H1 (cell line): ENCODE data around the gene TIMM22. TPM values are rescaled to one million over a fixed set of nuclear protein-coding genes. Genes with fewer than 3 reads are reported as not detected.
"Not testable (repeated sequence)": the region's sequence is repeated elsewhere in the genome, so short reads cannot be mapped to it uniquely, and the experiment has no call there.

Experiments used
- CTCF ChIA-PET: fragments of 300-600 bp; sonication (Branson Sonifier 250); formaldehyde crosslinking; loops from one replicate; lab custom pipeline; 2021; ENCODE audit not compliant: partially characterized antibody; lab: Charles Lee
- POLR2A ChIA-PET: fragments of 300-600 bp; sonication (Branson Sonifier 250); formaldehyde crosslinking; loops from one replicate; lab custom pipeline; 2021; ENCODE audit warnings: inconsistent platforms; ENCODE audit not compliant: partially characterized antibody; lab: Charles Lee
- DNase-seq, 2 experiments: peaks; one replicate each; pipeline versions ENCODE4 v3.0.0 to v3.0.0-alpha.2; 2010 to 2022; ENCODE audit warnings: low spot score in 2 of 2, low read depth in 1 of 2, mixed read lengths in 1 of 2
- FAIRE-seq: peaks from 2 replicates; lab custom pipeline; 2011; peaks lifted over from hg19 to GRCh38; lab: Jason Lieb, UNC
- H2AFZ ChIP-seq: 2 replicates; pipeline ENCODE4 v1.8.1; 2012; ENCODE audit warnings: low read length, inconsistent platforms
- H2AK5ac ChIP-seq: 2 replicates; pipeline ENCODE4 v1.6.1; 2013; ENCODE audit warnings: low read depth, low read length
- H2BK120ac ChIP-seq: replicated peaks from 2 replicates; pipeline ENCODE3; 2013; ENCODE audit warnings: low read depth, low read length, inconsistent platforms
- H2BK12ac ChIP-seq: 2 replicates; pipeline ENCODE4 v1.6.1; 2013; ENCODE audit warnings: low read depth, low read length
- H2BK15ac ChIP-seq: 2 replicates; pipeline ENCODE4 v1.6.1; 2013; ENCODE audit warnings: low read length
- H2BK20ac ChIP-seq: 2 replicates; pipeline ENCODE4 v1.6.1; 2013; ENCODE audit warnings: low read length
- H2BK5ac ChIP-seq: 2 replicates; pipeline ENCODE4 v1.6.1; 2013; ENCODE audit warnings: low read depth, low read length
- H3K14ac ChIP-seq: 2 replicates; pipeline ENCODE4 v1.6.1; 2013; ENCODE audit warnings: inconsistent platforms; ENCODE audit not compliant: insufficient read length
- H3K18ac ChIP-seq: 2 replicates; pipeline ENCODE4 v1.6.1; 2013; ENCODE audit warnings: low read length; ENCODE audit errors: extremely low read depth
- H3K23ac ChIP-seq: 2 replicates; pipeline ENCODE4 v1.6.1; 2013; ENCODE audit warnings: inconsistent platforms; ENCODE audit not compliant: insufficient read length
- H3K23me2 ChIP-seq: 2 replicates; pipeline ENCODE4 v1.6.1; 2013; ENCODE audit warnings: low read depth, low read length
- H3K27ac ChIP-seq: 2 replicates; pipeline ENCODE4 v1.6.1; 2011; ENCODE audit warnings: low read depth, low read length, inconsistent platforms
- H3K27me3 ChIP-seq, 4 experiments: replicated peaks in 1 of 4; 1 replicate in 1 of 4; 2 replicates in 3 of 4; pipeline versions ENCODE4 v1.6.1 to v1.8.1; 2011 to 2013; ENCODE audit warnings: low read length in 3 of 4, mild to moderate bottlenecking in 3 of 4, inconsistent platforms in 2 of 4, mixed read lengths in 2 of 4, moderate library complexity in 1 of 4; ENCODE audit not compliant: control insufficient read depth in 3 of 4, insufficient read depth in 3 of 4; ENCODE audit errors: extremely low read depth in 1 of 4
- H3K36me3 ChIP-seq, 4 experiments: 2 replicates each; pipeline versions ENCODE4 v1.6.1 to v1.8.1; 2011 to 2013; ENCODE audit warnings: mild to moderate bottlenecking in 4 of 4, low read length in 3 of 4, moderate library complexity in 2 of 4, control low read depth in 1 of 4, inconsistent platforms in 1 of 4; ENCODE audit not compliant: insufficient read depth in 4 of 4, control insufficient read depth in 2 of 4
- H3K4ac ChIP-seq: replicated peaks from 2 replicates; pipeline ENCODE3; 2013; ENCODE audit warnings: low read length, low read depth, mixed read lengths, inconsistent platforms; ENCODE audit not compliant: insufficient read length
- H3K4me1 ChIP-seq, 4 experiments: replicated peaks in 1 of 4; 1 replicate in 1 of 4; 2 replicates in 3 of 4; pipeline versions ENCODE4 v1.6.1 to v1.8.1; 2011 to 2013; ENCODE audit warnings: low read length in 3 of 4, inconsistent platforms in 2 of 4, mixed read lengths in 1 of 4; ENCODE audit not compliant: insufficient read depth in 4 of 4, control insufficient read depth in 3 of 4
- H3K4me2 ChIP-seq, 2 experiments: 2 replicates each; pipeline versions ENCODE4 v1.6.1 to v1.8.1; 2011 to 2013; ENCODE audit warnings: low read depth in 2 of 2, low read length in 2 of 2, control low read depth in 1 of 2, inconsistent platforms in 1 of 2, mild to moderate bottlenecking in 1 of 2; ENCODE audit not compliant: insufficient read depth in 1 of 2
- H3K4me3 ChIP-seq, 4 experiments: fragments of 200-600, 300-600 bp in 1 of 4; sonication (generic), shearing (Covaris generic), sonication (Bioruptor Twin) in 1 of 4; 2 replicates each; pipeline versions ENCODE4 v1.5.1 to v1.8.1; 2011 to 2016; ENCODE audit warnings: low read length in 4 of 4, low read depth in 3 of 4, control low read depth in 2 of 4, inconsistent platforms in 2 of 4, mild to moderate bottlenecking in 2 of 4, mixed read lengths in 1 of 4, moderate library complexity in 1 of 4; ENCODE audit not compliant: insufficient read depth in 2 of 4; ENCODE audit errors: extremely low read depth in 1 of 4
- H3K56ac ChIP-seq: replicated peaks from 2 replicates; pipeline ENCODE3; 2013; ENCODE audit warnings: low read depth, mild to moderate bottlenecking, mixed read lengths, low read length, inconsistent platforms; ENCODE audit not compliant: insufficient read length
- H3K79me1 ChIP-seq: 2 replicates; pipeline ENCODE4 v1.6.1; 2013; ENCODE audit warnings: low read depth, low read length, control low read depth
- H3K79me2 ChIP-seq, 2 experiments: 2 replicates each; pipeline versions ENCODE4 v1.6.1 to v1.8.1; 2012 to 2013; ENCODE audit warnings: low read length in 2 of 2, mild to moderate bottlenecking in 2 of 2, inconsistent platforms in 1 of 2; ENCODE audit not compliant: insufficient read depth in 2 of 2, control insufficient read depth in 1 of 2
- H3K9ac ChIP-seq, 4 experiments: replicated peaks in 1 of 4; 1 replicate in 1 of 4; 2 replicates in 3 of 4; pipeline versions ENCODE4 v1.6.1 to v1.8.1; 2011 to 2013; ENCODE audit warnings: low read depth in 3 of 4, low read length in 3 of 4, control low read depth in 2 of 4, mild to moderate bottlenecking in 2 of 4, moderate library complexity in 2 of 4, inconsistent platforms in 1 of 4; ENCODE audit errors: extremely low read depth in 1 of 4
- H3K9me3 ChIP-seq, 2 experiments: 2 replicates each; pipeline versions ENCODE4 v1.6.1 to v1.8.1; 2012 to 2013; ENCODE audit warnings: mild to moderate bottlenecking in 2 of 2, moderate library complexity in 2 of 2, control low read depth in 1 of 2, inconsistent platforms in 1 of 2, low read depth in 1 of 2, low read length in 1 of 2, mixed read lengths in 1 of 2; ENCODE audit not compliant: insufficient read depth in 2 of 2
- H4K20me1 ChIP-seq, 2 experiments: replicated peaks in 1 of 2; 2 replicates each; pipeline versions ENCODE3 to v1.8.1; 2011 to 2013; ENCODE audit warnings: inconsistent platforms in 2 of 2, low read length in 2 of 2, mild to moderate bottlenecking in 1 of 2; ENCODE audit not compliant: insufficient read depth in 2 of 2, control insufficient read depth in 1 of 2
- H4K5ac ChIP-seq: 2 replicates; pipeline ENCODE4 v1.6.1; 2013; ENCODE audit warnings: low read length, low read depth, mixed read lengths, inconsistent platforms; ENCODE audit not compliant: insufficient read length
- H4K8ac ChIP-seq: 2 replicates; pipeline ENCODE4 v1.8.0; 2013; ENCODE audit warnings: mild to moderate bottlenecking, moderate library complexity, low read length, inconsistent platforms; ENCODE audit not compliant: insufficient read depth; ENCODE audit errors: extremely low read depth
- H4K91ac ChIP-seq: replicated peaks from 2 replicates; pipeline ENCODE3; 2013; ENCODE audit warnings: low read length, mixed read lengths, inconsistent platforms; ENCODE audit not compliant: insufficient read length
- WGBS, 2 experiments: shearing (Covaris generic) in 1 of 2; methylation state at CpG; one replicate each; pipeline versions ENCODE4 v1.1.6 to v1.1.7; 2013 to 2015; ENCODE audit warnings: low lambda C conversion rate in 2 of 2, mixed read lengths in 2 of 2, inconsistent platforms in 1 of 2, low coverage in 1 of 2, missing lambda C conversion rate in 1 of 2; ENCODE audit not compliant: insufficient replicate concordance in 2 of 2, insufficient coverage in 1 of 2, insufficient read length in 1 of 2; ENCODE audit errors: extremely low coverage in 1 of 2, missing lambda C conversion rate in 1 of 2; 5-methylcytosine and 5-hydroxymethylcytosine counted together
- polyA plus RNA-seq, 7 experiments: library from polyadenylated mRNA; depleted of rRNA in 3 of 7; stranded (reverse) in 5 of 7; unstranded in 2 of 7; fragments of >200 nt in 5 of 7; fragments of 200-250 nt in 2 of 7; gene quantifications; 1 replicate in 5 of 7; 2 replicates in 1 of 7; 4 replicates in 1 of 7; pipeline versions ENCODE4 v1.2.1 to v1.2.3, GENCODE V29; 2011 to 2013; ENCODE audit warnings: missing spikeins in 2 of 7, mixed read lengths in 2 of 7
- total RNA-seq: library from RNA; stranded (reverse); fragmentation: NEBNext Ultra II Directional; extraction: Animal tissue kit (Norgen Biotek cat#: 25700); gene quantifications from 2 replicates; pipeline ENCODE4 v1.2.1, GENCODE V29; 2021

Gene TIMM22
- total and polyA plus RNA-seq, 2 of the 8 experiments (the other 6 are each of a cell fraction or from before 2014, with no cell fraction given): 13.8 to 17.4 TPM

GRCh38 chr17:1044387-1045009 is 47.6 kb downstream of the TIMM22 start:
- not testable (repeated sequence) for H4K8ac ChIP-seq, H3K9me3 ChIP-seq, H3K14ac ChIP-seq, H3K4me2 ChIP-seq, H4K5ac ChIP-seq, FAIRE-seq, H3K18ac ChIP-seq, H2BK20ac ChIP-seq, H2AFZ ChIP-seq, H2AK5ac ChIP-seq, H4K91ac ChIP-seq, H2BK5ac ChIP-seq, H2BK120ac ChIP-seq, H3K56ac ChIP-seq, H3K79me2 ChIP-seq, H3K4me1 ChIP-seq, H3K4me3 ChIP-seq, H3K27ac ChIP-seq, H4K20me1 ChIP-seq, H3K4ac ChIP-seq, H3K23me2 ChIP-seq, DNase-seq, H2BK15ac ChIP-seq, H3K23ac ChIP-seq, H3K79me1 ChIP-seq, H3K36me3 ChIP-seq, H3K9ac ChIP-seq, H3K27me3 ChIP-seq, H2BK12ac ChIP-seq
- ChIA-PET CTCF (interaction anchor here (0.6 to 3.1 kb wide), 7 partner anchors 10 to 1112 kb away, joined by 3 to 28 read pairs (median 4); partner anchors contain the start of gene TIMM22), POLR2A (interaction anchor here (0.7 kb wide), 1 partner anchor 34 kb away, joined by 3 read pairs; no protein-coding TSS in a partner anchor)
- WGBS, 2 experiments: 95% methylated on average over 13 of the region's 13 CpGs; no CpG with 5 or more reads in 1 of the 2 experiments
